Vagina (tissue), 2 donors: Measurements from ENCODE around the gene POLR3B. TPM values are rescaled to one million over a fixed set of nuclear protein-coding genes. Genes with fewer than 3 reads are reported as not detected.

ENCODE experiments used
- DNase-seq, 2 donors: peaks; one replicate each; pipeline ENCODE4 v3.0.0-alpha.2; 2017; ENCODE audit errors: extremely low spot score in 2 of 2
- H3K27ac ChIP-seq: fragments of 200-600 bp; sonication (generic); one replicate; pipeline ENCODE4 v1.5.1; 2019
- H3K27me3 ChIP-seq: fragments of 200-600 bp; sonication (generic); one replicate; pipeline ENCODE4 v1.5.1; 2019
- H3K36me3 ChIP-seq, 2 donors: fragments of 200-600 bp; sonication (generic); one replicate each; pipeline ENCODE4 v1.5.1; 2017 to 2019
- H3K4me1 ChIP-seq: fragments of 200-600 bp; sonication (generic); one replicate; pipeline ENCODE4 v1.5.1; 2019
- H3K4me3 ChIP-seq, 2 donors: fragments of 200-600 bp; sonication (generic); 1 replicate in 1 of 2; 2 replicates in 1 of 2; pipeline ENCODE4 v1.5.1; 2016 to 2019
- H3K9me3 ChIP-seq: fragments of 200-600 bp; sonication (generic); one replicate; pipeline ENCODE4 v1.5.1; 2019
- CTCF ChIP-seq, 3 experiments: fragments of 450-650 bp in 2 of 3; fragments of 200-600 bp in 1 of 3; sonication (generic) in 1 of 3; IDR thresholded peaks; one replicate each; pipeline ENCODE4 v1.5.1; 2017 to 2019; ENCODE audit warnings: antibody characterized with exemption in 3 of 3, mild to moderate bottlenecking in 2 of 3, moderate library complexity in 2 of 3
- POLR2A ChIP-seq, 2 donors: fragments of 450-650 bp; IDR thresholded peaks; one replicate each; pipeline ENCODE4 v1.6.1; 2017; ENCODE audit warnings: antibody characterized with exemption in 2 of 2, mild to moderate bottlenecking in 2 of 2, moderate library complexity in 2 of 2
- POLR2AphosphoS5 ChIP-seq, 2 donors: sonication (generic); formaldehyde crosslinking; IDR thresholded peaks; one replicate each; pipeline ENCODE4 v1.9.0; 2017; ENCODE audit warnings: antibody characterized with exemption in 2 of 2, mild to moderate bottlenecking in 2 of 2, low read depth in 1 of 2; ENCODE audit not compliant: insufficient read depth in 1 of 2
- intact Hi-C: fragments of 100-400 bp; cut with DNase I; formaldehyde crosslinking; loops from one replicate; pipeline ENCODE4 v1.15.1; 2023
- total RNA-seq: library from RNA; depleted of rRNA; stranded (reverse); fragments of >200 nt; gene quantifications from one replicate; pipeline ENCODE4 v1.2.3, GENCODE V29; 2016

Gene POLR3B
- total RNA-seq, 1 donor from 2014 or later: 10.1 TPM

- Histone ChIP-seq H3K36me3 (peaks cover 0 to 10% of the 10 kb centered on the region in 2 donors), H3K4me1 (peaks cover 13% of the 10 kb centered on the region), H3K9me3 (no peaks in the 10 kb centered on the region), H3K27ac (no peak overlapping the region), H3K4me3 (no peak overlapping the region), H3K27me3 (no peaks in the 10 kb centered on the region)
- DNase-seq: no peak
- TF ChIP-seq CTCF (IDR thresholded peaks at IDR 0.05) (no peak), POLR2A (IDR thresholded peaks at IDR 0.05) (no peak), POLR2AphosphoS5 (IDR thresholded peaks at IDR 0.05; ENCODE audit: insufficient read depth in 1 of 2, low read depth in 1 of 2) (no peak)
- intact Hi-C loops: no loop called here
Measured at GRCh38 chr12:106348411-106348810, 9.1 kb upstream of the POLR3B start.

DNA sequence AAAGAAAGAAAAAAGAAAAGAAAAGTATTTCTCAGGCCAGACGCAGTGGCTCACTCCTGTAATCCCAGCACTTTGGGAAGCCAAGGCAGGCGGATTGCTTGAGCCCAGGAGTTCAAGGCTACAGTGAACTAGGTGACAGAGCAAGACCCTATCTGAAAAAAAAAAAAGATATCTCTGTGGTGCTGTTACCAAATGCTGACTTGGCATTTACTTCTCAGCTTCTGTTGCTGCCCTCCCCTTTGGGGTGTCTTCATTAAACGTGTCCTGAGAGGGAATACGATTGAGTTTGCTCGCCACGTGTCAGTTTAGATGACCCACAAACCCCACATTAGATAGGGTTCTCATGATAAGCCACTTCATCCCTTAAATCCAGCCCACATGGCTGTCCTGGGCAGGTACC, 4.4 kb upstream of the POLR3B start:
- TF ChIP-seq POLR2AphosphoS5 (IDR thresholded peaks at IDR 0.05; ENCODE audit: insufficient read depth in 1 of 2, low read depth in 1 of 2) (no peak), POLR2A (IDR thresholded peaks at IDR 0.05) (no peak), CTCF (IDR thresholded peaks at IDR 0.05) (no peak)
- Histone ChIP-seq H3K27ac (no peak overlapping the region), H3K4me1 (no peaks in the 10 kb centered on the region), H3K27me3 (no peaks in the 10 kb centered on the region), H3K9me3 (no peaks in the 10 kb centered on the region), H3K4me3 (no peak overlapping the region), H3K36me3 (peaks cover 0 to 5% of the 10 kb centered on the region in 2 donors)
- intact Hi-C loops: loop anchor here (5.0 kb wide), 1 partner anchor 1386 kb away; no protein-coding TSS in a partner anchor
- no peak for DNase-seq

GRCh38 chr12:106358396-106359241, 1.1 kb downstream of the POLR3B start:
- intact Hi-C loops: no loop called here

GRCh38 chr12:106359646-106360399, 2.3 kb downstream of the POLR3B start:
- TF ChIP-seq POLR2A (IDR thresholded peaks at IDR 0.05) (no peak), POLR2AphosphoS5 (IDR thresholded peaks at IDR 0.05; ENCODE audit: insufficient read depth in 1 of 2, low read depth in 1 of 2) (no peak)
- no peak for DNase-seq
- no peak overlapping the region for H3K4me3 ChIP-seq
- no peaks in the 10 kb centered on the region for H3K36me3 ChIP-seq
- H3K27me3 ChIP-seq: no peaks in the 10 kb centered on the region
- no peaks in the 10 kb centered on the region for H3K9me3 ChIP-seq
- H3K27ac ChIP-seq: no peak overlapping the region
- peaks cover 16% of the 10 kb centered on the region for H3K4me1 ChIP-seq
- intact Hi-C loops: no loop called here

More at GRCh38 chr12:106358396-106359241, 1.1 kb downstream of the POLR3B start:
- DNase-seq: no peak
- TF ChIP-seq CTCF (IDR thresholded peaks at IDR 0.05): no peak
- TF ChIP-seq POLR2A (IDR thresholded peaks at IDR 0.05): no peak
- no peaks in the 10 kb centered on the region for H3K9me3 ChIP-seq
- peak overlapping the region; percentile 53 to 56 for H3K4me3 ChIP-seq
- peak overlapping the region; percentile 75 for H3K27ac ChIP-seq
- H3K36me3 ChIP-seq: no peaks in the 10 kb centered on the region
- peaks cover 16% of the 10 kb centered on the region for H3K4me1 ChIP-seq
- no peaks in the 10 kb centered on the region for H3K27me3 ChIP-seq

- H3K27ac ChIP-seq: no peak overlapping the region
- peaks cover 16% of the 10 kb centered on the region for H3K4me1 ChIP-seq
- intact Hi-C loops: no loop called here
- H3K36me3 ChIP-seq: no peaks in the 10 kb centered on the region
- H3K4me3 ChIP-seq: no peak overlapping the region
- DNase-seq: no peak
- no peaks in the 10 kb centered on the region for H3K9me3 ChIP-seq
- H3K27me3 ChIP-seq: no peaks in the 10 kb centered on the region
- no peak for TF ChIP-seq POLR2AphosphoS5 (IDR thresholded peaks at IDR 0.05; ENCODE audit: insufficient read depth in 1 of 2, low read depth in 1 of 2)
- TF ChIP-seq POLR2A (IDR thresholded peaks at IDR 0.05): no peak
Measured at GRCh38 chr12:106360400-106360994, 2.9 kb downstream of the POLR3B start.
